Heart right ventricle (tissue), 16 donors: ENCODE results near the gene APOBEC3C. TPM values are rescaled to one million over a fixed set of nuclear protein-coding genes. Genes with fewer than 3 reads are reported as not detected.
"Not testable (repeated sequence)": the region's sequence is repeated elsewhere in the genome, so short reads cannot be mapped to it uniquely, and the experiment has no call there.

Experiments
- ATAC-seq, 8 donors: fragments of 200-7000 bp; cut with Tn5 transposase; one replicate each; pipeline ENCODE4 v1.9.1; 2020; ENCODE audit warnings: mild to moderate bottlenecking in 8 of 8, moderate library complexity in 8 of 8, moderate number of reproducible peaks in 1 of 8
- DNase-seq, 2 donors: peaks; one replicate each; pipeline ENCODE4 v3.0.0-alpha.2; 2020
- H3K27ac ChIP-seq, 10 donors: fragments of 200-600 bp; sonication (generic) in 2 of 10; one replicate each; pipeline versions ENCODE4 v1.5.0 to v1.8.0; 2020 to 2022; ENCODE audit warnings: mild to moderate bottlenecking in 3 of 10
- H3K27me3 ChIP-seq, 7 donors: fragments of 200-600 bp; one replicate each; pipeline ENCODE4 v1.8.0; 2021 to 2022; ENCODE audit warnings: mild to moderate bottlenecking in 2 of 7
- H3K36me3 ChIP-seq, 9 donors: fragments of 200-600 bp; sonication (generic) in 1 of 9; one replicate each; pipeline versions ENCODE4 v1.5.0 to v1.8.0; 2020 to 2022; ENCODE audit warnings: mild to moderate bottlenecking in 2 of 9
- H3K4me1 ChIP-seq, 9 donors: fragments of 200-600 bp; sonication (generic) in 1 of 9; one replicate each; pipeline versions ENCODE4 v1.5.0 to v1.8.0; 2020 to 2022; ENCODE audit warnings: mild to moderate bottlenecking in 4 of 9
- H3K4me3 ChIP-seq, 10 donors: fragments of 200-600 bp; sonication (generic) in 2 of 10; one replicate each; pipeline versions ENCODE4 v1.5.0 to v1.8.0; 2020 to 2022; ENCODE audit warnings: mild to moderate bottlenecking in 7 of 10, moderate library complexity in 2 of 10
- H3K9me3 ChIP-seq, 11 donors: fragments of 200-600 bp in 10 of 11; sonication (generic) in 2 of 11; one replicate each; pipeline versions ENCODE4 v1.5.0 to v1.8.0; 2013 to 2022; ENCODE audit warnings: mild to moderate bottlenecking in 2 of 11, control low read depth in 1 of 11, moderate library complexity in 1 of 11
- CTCF ChIP-seq, 9 donors: fragments of 200-600 bp; sonication (generic) in 2 of 9; IDR thresholded peaks; one replicate each; pipeline versions ENCODE4 v1.5.0 to v1.8.0; 2021 to 2022; ENCODE audit warnings: antibody characterized with exemption in 9 of 9, mild to moderate bottlenecking in 5 of 9, moderate library complexity in 1 of 9
- WGBS, 2 donors: extraction: QIAGEN DNeasy Blood & Tissue Kit; methylation state at CpG; one replicate each; pipeline ENCODE4 v1.1.7; 2013; ENCODE audit warnings: inconsistent platforms in 1 of 2; 5-methylcytosine and 5-hydroxymethylcytosine counted together
- intact Hi-C, 10 donors: fragments of 100-400 bp; cut with DNase I; formaldehyde crosslinking; loops; one replicate each; pipeline versions ENCODE4 v1.11.1 to v1.14.2; 2022
- polyA plus RNA-seq, 2 donors: library from polyadenylated mRNA; stranded (reverse); fragments of 200-250 nt; gene quantifications; one replicate each; pipeline ENCODE4 v1.2.3, GENCODE V29; 2013
- total RNA-seq, 10 donors: library from RNA; stranded (reverse); fragmentation: NEBNext Ultra II Directional in 3 of 10; extraction: Animal tissue kit (Norgen Biotek cat#: 25700) in 3 of 10; gene quantifications; one replicate each; pipeline versions ENCODE4 v1.2.1 to v1.2.4, GENCODE V29; 2021 to 2023
- donor health status: Arrhythmogenic right ventricular cardiomyopathy.
- donor health status: ischemic (EF 13 %, LVEDD 7.1; RV severe dilation, severe dysfunction).
- donor health status: healthy with polysubstance abuse.
- donor health status: DM: no; HTN: yes; CAD: no.
- donor health status: DM: no; HTN: no; CAD: no.
- donor health status: ischemic (EF 25% LVEDD 6.9; RV normal size, moderate dysfunction).
- donor health status: ischemic (EF 25% LVEDD 5.7; RV mildly dilated, moderate dysfunction).
- donor health status: healthy.
- donor health status: DM: yes; HTN: yes; CAD: no.
- donor health status: Ischemic cardiomyopathy.
- donor health status: ischemic (EF 35%, LVEDD 5.7; RV mildly dilated, moderate dysfunction).
- donor health status: nonischemic (EF 11% LVEDD 7.7; RV severe dilation, severe dysfunction).
- donor health status: DM: yes; HTN: yes; CAD: no.
- donor health status: PGD.
- donor health status: ischemic (EF 29% LVEDD 5.4; RV normal size, mild dysfunction).
- donor health status: nonischemic (EF 23%, LVEDD 6.1; RV moderate dilation, normal function).

Gene APOBEC3C
- total and polyA plus RNA-seq, 12 donors, result 9.8 to 43.3 (median 25.5) TPM

GRCh38 chr22:39041908-39042307 lies 27.9 kb downstream of the APOBEC3C start:
- no peaks in the 10 kb centered on the region for H3K27me3 ChIP-seq
- peaks cover 4 to 21% (median 12%) of the 10 kb centered on the region in 9 donors for H3K4me1 ChIP-seq
- intact Hi-C loops, result no loop called here
- peaks cover 0 to 20% (median 0%) of the 10 kb centered on the region in 9 donors for H3K36me3 ChIP-seq
- peak overlapping the region in 3 of 10 donors; percentile 83 to 93 (median 89) for H3K27ac ChIP-seq
- DNase-seq (no peak), ATAC-seq (no peak)
- TF ChIP-seq CTCF (IDR thresholded peaks at IDR 0.05), result no peak
- H3K9me3 ChIP-seq, result no peaks in the 10 kb centered on the region
- whole genome bisulfite sequencing, 2 donors, result 96 to 97% methylated on average over 7 of the region's 7 CpGs
- peak overlapping the region in 3 of 10 donors; percentile 64 to 80 (median 68) for H3K4me3 ChIP-seq

- DNase-seq, intact Hi-C loops, H3K27me3 ChIP-seq, ATAC-seq, H3K4me3 ChIP-seq, H3K27ac ChIP-seq, H3K9me3 ChIP-seq: not testable (repeated sequence)
- Histone ChIP-seq H3K4me1 (peaks cover 4 to 21% (median 12%) of the 10 kb centered on the region in 9 donors), H3K36me3 (peaks cover 0 to 20% (median 0%) of the 10 kb centered on the region in 9 donors)
- 91 to 95% methylated on average over 16 to 18 of the region's 18 CpGs for WGBS, 2 donors
These were observed 29.0 kb downstream of the APOBEC3C start for GRCh38 chr22:39043063-39043462.

DNA sequence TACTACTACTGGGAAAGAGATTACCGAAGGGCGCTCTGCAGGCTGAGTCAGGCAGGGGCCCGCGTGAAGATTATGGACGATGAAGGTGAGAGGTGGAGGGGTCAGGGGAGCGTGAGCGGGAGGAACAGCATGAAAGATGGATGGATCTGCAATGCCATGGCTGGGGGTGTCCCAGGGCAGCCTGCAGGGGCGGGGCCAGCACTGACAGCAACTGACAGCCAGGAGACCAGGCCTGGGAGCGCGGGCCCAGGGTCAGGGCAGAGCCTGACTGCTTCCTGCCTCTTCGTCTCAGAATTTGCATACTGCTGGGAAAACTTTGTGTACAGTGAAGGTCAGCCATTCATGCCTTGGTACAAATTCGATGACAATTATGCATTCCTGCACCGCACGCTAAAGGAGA lies 31.1 kb downstream of the APOBEC3C start:
- DNase-seq, H3K4me3 ChIP-seq, H3K9me3 ChIP-seq, H3K27me3 ChIP-seq, intact Hi-C loops, H3K27ac ChIP-seq, ATAC-seq: not testable (repeated sequence)
- Histone ChIP-seq H3K36me3 (peaks cover 0 to 20% (median 0%) of the 10 kb centered on the region in 9 donors), H3K4me1 (peaks cover 4 to 17% (median 12%) of the 10 kb centered on the region in 9 donors)
- 86 to 87% methylated on average over 14 of the region's 14 CpGs for WGBS, 2 donors

DNA sequence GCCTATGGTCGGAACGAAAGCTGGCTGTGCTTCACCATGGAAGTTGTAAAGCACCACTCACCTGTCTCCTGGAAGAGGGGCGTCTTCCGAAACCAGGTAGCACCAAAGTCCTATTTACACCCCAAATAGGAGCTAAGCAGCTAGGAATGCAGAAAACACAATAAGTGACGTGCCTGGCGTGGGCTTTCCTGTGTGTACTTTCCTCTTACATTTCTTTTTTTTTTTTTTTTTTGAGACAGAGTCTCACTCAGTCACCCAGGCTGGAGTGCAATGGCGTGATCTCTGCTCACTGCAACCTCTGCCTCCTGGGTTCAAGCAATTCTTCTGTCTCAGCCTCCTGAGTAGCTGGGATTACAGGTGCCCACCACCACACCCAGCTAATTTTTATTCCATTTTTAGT lies 35.4 kb downstream of the APOBEC3C start:
- H3K27ac ChIP-seq, H3K27me3 ChIP-seq, DNase-seq, H3K4me3 ChIP-seq, ATAC-seq, intact Hi-C loops, H3K9me3 ChIP-seq, H3K4me1 ChIP-seq: not testable (repeated sequence)
- H3K36me3 ChIP-seq, result peaks cover 0 to 12% (median 0%) of the 10 kb centered on the region in 9 donors
- WGBS, 2 donors, result 87 to 94% methylated on average over 7 of the region's 7 CpGs

DNA sequence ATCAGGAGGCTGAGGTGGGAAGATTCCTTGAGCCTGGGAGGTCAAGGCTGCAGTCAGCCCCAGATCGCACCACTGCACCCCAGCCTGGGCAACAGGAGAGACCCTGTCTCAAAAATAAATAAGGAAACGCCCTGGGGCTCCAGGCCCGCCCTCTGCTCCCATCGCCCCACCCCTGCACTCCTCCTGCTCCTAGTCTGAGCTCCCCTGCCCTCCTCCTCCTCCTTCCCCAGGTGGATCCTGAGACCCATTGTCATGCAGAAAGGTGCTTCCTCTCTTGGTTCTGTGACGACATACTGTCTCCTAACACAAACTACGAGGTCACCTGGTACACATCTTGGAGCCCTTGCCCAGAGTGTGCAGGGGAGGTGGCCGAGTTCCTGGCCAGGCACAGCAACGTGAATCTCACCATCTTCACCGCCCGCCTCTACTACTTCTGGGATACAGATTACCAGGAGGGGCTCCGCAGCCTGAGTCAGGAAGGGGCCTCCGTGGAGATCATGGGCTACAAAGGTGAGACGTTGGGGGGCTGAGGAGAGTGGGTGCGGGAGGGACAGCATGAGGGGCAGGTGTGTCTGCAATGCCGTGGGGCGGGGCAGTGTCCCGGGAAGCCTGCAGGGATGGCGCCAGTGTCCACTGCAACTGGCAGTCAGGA lies 37.9 kb downstream of the APOBEC3C start:
- H3K27ac ChIP-seq, H3K36me3 ChIP-seq, H3K27me3 ChIP-seq, H3K4me1 ChIP-seq, ATAC-seq, intact Hi-C loops, DNase-seq, H3K4me3 ChIP-seq, H3K9me3 ChIP-seq: not testable (repeated sequence)
- WGBS, 2 donors, result 75 to 81% methylated on average over 15 to 16 of the region's 18 CpGs

- no peak for TF ChIP-seq CTCF (IDR thresholded peaks at IDR 0.05)
- intact Hi-C loops, result no loop called here
- H3K4me3 ChIP-seq, result no peak overlapping the region
- no peaks in the 10 kb centered on the region for H3K4me1 ChIP-seq
- DNase-seq (no peak), ATAC-seq (no peak)
- 95% methylated on average over 11 of the region's 11 CpGs for WGBS, 2 donors
- H3K36me3 ChIP-seq, result no peaks in the 10 kb centered on the region
- no peak overlapping the region for H3K27ac ChIP-seq
- H3K27me3 ChIP-seq, result no peaks in the 10 kb centered on the region
- peaks cover 0 to 6% (median 0%) of the 10 kb centered on the region in 11 donors for H3K9me3 ChIP-seq
These were observed 41.6 kb downstream of the APOBEC3C start for GRCh38 chr22:39055658-39056057.

DNA sequence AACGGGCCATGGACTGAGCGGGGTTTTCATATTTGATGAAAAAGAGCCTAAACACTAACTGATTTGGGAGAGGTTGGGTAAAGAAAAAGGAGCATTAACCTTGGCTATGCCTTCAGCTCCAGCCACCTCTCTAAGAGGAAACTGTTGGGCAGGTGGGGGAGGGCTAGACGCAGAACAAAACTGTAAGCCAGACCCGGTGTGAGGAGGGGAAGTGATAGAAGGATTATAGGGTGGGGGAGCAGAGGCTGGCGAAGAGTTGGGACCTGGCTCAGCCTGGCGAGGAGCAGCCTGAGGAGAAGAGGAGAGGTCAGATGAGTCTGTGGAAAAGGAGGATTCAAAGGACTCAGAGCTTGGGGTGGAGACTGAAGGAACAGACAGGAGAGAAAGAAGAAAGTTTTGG lies 47.2 kb downstream of the APOBEC3C start:
- DNase-seq, intact Hi-C loops, H3K4me3 ChIP-seq, H3K27me3 ChIP-seq, H3K27ac ChIP-seq, H3K4me1 ChIP-seq, ATAC-seq, H3K36me3 ChIP-seq, H3K9me3 ChIP-seq: not testable (repeated sequence)
- WGBS, 2 donors, result 62 to 64% methylated on average over 6 of the region's 6 CpGs

GRCh38 chr22:39061951-39062350 lies 47.9 kb downstream of the APOBEC3C start:
- intact Hi-C loops, H3K4me1 ChIP-seq, H3K9me3 ChIP-seq, DNase-seq, H3K27me3 ChIP-seq, H3K27ac ChIP-seq, H3K4me3 ChIP-seq, H3K36me3 ChIP-seq, ATAC-seq: not testable (repeated sequence)
- WGBS, 2 donors, result 86 to 87% methylated on average over 10 of the region's 10 CpGs

GRCh38 chr22:39063904-39064303 lies 49.8 kb downstream of the APOBEC3C start:
- WGBS, 2 donors, result 90 to 94% methylated on average over 8 of the region's 8 CpGs
- H3K27me3 ChIP-seq, DNase-seq, H3K4me1 ChIP-seq, intact Hi-C loops, H3K36me3 ChIP-seq, H3K27ac ChIP-seq, ATAC-seq, H3K9me3 ChIP-seq, H3K4me3 ChIP-seq: not testable (repeated sequence)
